CD4-positive, alpha-beta memory T cell (primary cell): ENCODE data around the gene KCNS1. TPM values are rescaled to one million over a fixed set of nuclear protein-coding genes. Genes with fewer than 3 reads are reported as not detected.
A peak's percentile ranks its signal among the peaks of the same experiment; 100 is the strongest.
"Not testable (repeated sequence)": the region's sequence is repeated elsewhere in the genome, so short reads cannot be mapped to it uniquely, and the experiment has no call there.

Experiments used
- CTCF ChIA-PET: fragments of 350-600 bp; sonication (Branson Sonifier 250); formaldehyde crosslinking; loops from one replicate; lab custom pipeline; 2021; ENCODE audit warnings: inconsistent platforms; ENCODE audit not compliant: partially characterized antibody; lab: Charles Lee
- POLR2A ChIA-PET: fragments of 350-600 bp; sonication (Branson Sonifier 250); formaldehyde crosslinking; loops from one replicate; lab custom pipeline; 2021; ENCODE audit not compliant: partially characterized antibody; lab: Charles Lee
- DNase-seq, 5 donors: peaks; one replicate each; pipeline versions ENCODE4 v3.0.0 to v3.0.0-alpha.2; 2020 to 2022; ENCODE audit warnings: mixed read lengths in 1 of 5
- H3K27ac ChIP-seq: one replicate; pipeline ENCODE4 v1.7.0; 2013; ENCODE audit warnings: low read depth, low read length
- H3K27me3 ChIP-seq: 2 replicates; pipeline ENCODE4 v1.7.0; 2013; ENCODE audit warnings: mild to moderate bottlenecking, low read length, moderate library complexity; ENCODE audit not compliant: insufficient read depth
- H3K36me3 ChIP-seq: 2 replicates; pipeline ENCODE4 v1.7.0; 2013; ENCODE audit warnings: mild to moderate bottlenecking, low read length, moderate library complexity; ENCODE audit not compliant: insufficient read depth
- H3K4me1 ChIP-seq: 2 replicates; pipeline ENCODE4 v1.7.0; 2013; ENCODE audit warnings: mild to moderate bottlenecking, low read length, moderate library complexity; ENCODE audit not compliant: insufficient read depth
- H3K4me3 ChIP-seq, 2 donors: one replicate each; pipeline ENCODE4 v1.7.0; 2013; ENCODE audit warnings: low read length in 2 of 2, mild to moderate bottlenecking in 1 of 2
- H3K9me3 ChIP-seq, 2 donors: one replicate each; pipeline ENCODE4 v1.7.0; 2013; ENCODE audit warnings: low read length in 2 of 2, control low read depth in 1 of 2; ENCODE audit not compliant: control insufficient read depth in 1 of 2
- H3K27ac Mint-ChIP-seq, 7 donors: one replicate each; pipeline ENCODE4 v1.8.0; 2020 to 2021; ENCODE audit warnings: mixed read lengths in 7 of 7, mild to moderate bottlenecking in 6 of 7, inconsistent platforms in 3 of 7, moderate library complexity in 3 of 7
- H3K27me3 Mint-ChIP-seq, 2 donors: one replicate each; pipeline ENCODE4 v1.8.0; 2020 to 2021; ENCODE audit warnings: mixed read lengths in 2 of 2
- H3K36me3 Mint-ChIP-seq, 2 donors: one replicate each; pipeline ENCODE4 v1.8.0; 2020 to 2021; ENCODE audit warnings: mixed read lengths in 2 of 2, inconsistent platforms in 1 of 2, mild to moderate bottlenecking in 1 of 2
- H3K4me1 Mint-ChIP-seq, 4 donors: one replicate each; pipeline ENCODE4 v1.8.0; 2020 to 2021; ENCODE audit warnings: mixed read lengths in 4 of 4, mild to moderate bottlenecking in 1 of 4
- H3K4me3 Mint-ChIP-seq, 8 donors: one replicate each; pipeline ENCODE4 v1.8.0; 2020 to 2021; ENCODE audit warnings: mixed read lengths in 8 of 8, mild to moderate bottlenecking in 7 of 8, moderate library complexity in 6 of 8, inconsistent platforms in 3 of 8
- H3K9me3 Mint-ChIP-seq, 8 donors: one replicate each; pipeline ENCODE4 v1.8.0; 2020 to 2021; ENCODE audit warnings: mixed read lengths in 8 of 8, mild to moderate bottlenecking in 5 of 8, inconsistent platforms in 3 of 8, moderate library complexity in 1 of 8
- intact Hi-C: fragments of 100-400 bp; cut with micrococcal nuclease; formaldehyde crosslinking; loops from one replicate; pipeline ENCODE4 v1.15.1; 2023
- polyA plus RNA-seq, 2 donors: library from polyadenylated mRNA; unstranded; fragments of 300-500 nt; fragmentation: Illumina TruSeq; gene quantifications; one replicate each; pipeline ENCODE4 v1.2.3, GENCODE V29; 2021
- total RNA-seq, 2 experiments: library from RNA; stranded (reverse); gene quantifications; one replicate each; pipeline ENCODE4 v1.2.3, GENCODE V29; 2021

KCNS1 gene
- total RNA-seq, result under 1 TPM in 1 of 2 experiments, not detected in 1; 0.09 TPM
- under 1 TPM in 1 of 2 donors, not detected in 1; 0.16 TPM for polyA plus RNA-seq

- POLR2A ChIA-PET, result no interaction called here
- Mint-ChIP-seq H3K4me1 (peaks cover 4 to 21% (median 12%) of the 10 kb centered on the region in 4 donors), H3K27ac (peak within 1 kb of the TSS in 2 of 7 donors; percentile 5 to 27), H3K4me3 (peak within 1 kb of the TSS in 4 of 8 donors; percentile 20 to 69 (median 42)), H3K36me3 (peaks cover 0 to 3% of the 10 kb centered on the region in 2 donors), H3K9me3 (peaks cover 0 to 6% (median 0%) of the 10 kb centered on the region in 8 donors), H3K27me3 (peaks cover 34 to 50% of the 10 kb centered on the region in 2 donors)
- H3K27ac ChIP-seq, result no peak within 1 kb of the TSS
- H3K4me3 ChIP-seq, result no peak within 1 kb of the TSS
- peaks cover 11% of the 10 kb centered on the region for H3K4me1 ChIP-seq
- CTCF ChIA-PET, result interaction anchor here (1.1 to 2.3 kb wide), 2 partner anchors 12 to 89 kb away, joined by 3 to 5 read pairs; no protein-coding TSS in a partner anchor
- peaks cover 35% of the 10 kb centered on the region for H3K27me3 ChIP-seq
- H3K36me3 ChIP-seq, result no peaks in the 10 kb centered on the region
- no peak for DNase-seq
- no peaks in the 10 kb centered on the region for H3K9me3 ChIP-seq
- intact Hi-C loops, result no loop called here
These were observed at the start of gene KCNS1 for GRCh38 chr20:45100563-45101245. Gene KCNS1, minus strand, starts transcription at chr20:45101127. Its CDS starts 1,891 bp downstream, at chr20:45099236.

DNA sequence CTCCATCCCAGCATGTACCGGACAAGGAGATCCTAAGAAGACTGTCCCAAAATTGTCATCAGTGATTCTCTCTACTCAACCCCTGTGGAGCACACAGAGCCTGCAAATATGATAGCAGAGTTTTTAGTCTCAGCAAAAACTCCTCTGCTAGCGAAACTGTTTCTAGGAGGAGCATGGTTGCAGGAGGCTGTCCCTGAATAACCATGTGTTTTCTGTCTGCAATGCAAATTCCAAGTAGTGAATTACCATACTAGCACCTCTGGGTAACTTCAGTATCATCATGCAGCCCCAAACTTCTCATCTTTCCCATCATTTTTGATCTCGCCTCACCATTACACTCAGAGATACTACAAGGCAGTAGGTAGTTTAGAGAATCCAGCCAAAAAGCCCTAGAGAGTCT is 48.1 kb upstream of the KCNS1 start:
- peaks cover 24 to 34% of the 10 kb centered on the region in 2 donors for H3K27me3 Mint-ChIP-seq
- H3K4me1 Mint-ChIP-seq, result no peaks in the 10 kb centered on the region
- no peak overlapping the region for H3K4me3 Mint-ChIP-seq
- ChIA-PET POLR2A (no interaction called here), CTCF (no interaction called here)
- Histone ChIP-seq H3K4me1 (no peaks in the 10 kb centered on the region), H3K27ac (no peak overlapping the region), H3K27me3 (peaks cover 8% of the 10 kb centered on the region), H3K4me3 (no peak overlapping the region), H3K36me3 (no peaks in the 10 kb centered on the region), H3K9me3 (no peaks in the 10 kb centered on the region)
- intact Hi-C loops, result no loop called here
- no peaks in the 10 kb centered on the region for H3K9me3 Mint-ChIP-seq
- no peaks in the 10 kb centered on the region for H3K36me3 Mint-ChIP-seq
- no peak overlapping the region for H3K27ac Mint-ChIP-seq
- no peak for DNase-seq

DNA sequence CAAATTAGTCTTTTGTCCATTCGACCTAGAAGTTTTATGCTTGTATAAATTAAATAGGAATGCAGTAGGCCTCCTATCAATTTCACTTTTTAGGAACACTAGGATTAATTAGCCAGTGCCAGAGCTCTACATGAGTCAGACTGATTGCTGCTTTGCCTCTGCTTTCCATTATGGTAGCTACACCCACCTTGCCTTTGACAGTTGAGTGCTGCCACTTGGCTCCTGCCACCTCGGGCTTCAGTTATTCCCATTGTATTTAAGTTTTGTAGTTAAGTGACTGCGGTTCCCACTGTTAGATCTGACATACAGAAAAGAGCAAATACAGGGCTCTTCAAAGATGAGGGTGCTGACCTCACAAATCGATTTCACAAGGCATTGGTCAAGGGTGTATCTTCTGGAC is 39.9 kb upstream of the KCNS1 start:
- no peaks in the 10 kb centered on the region for H3K4me1 Mint-ChIP-seq
- H3K27ac Mint-ChIP-seq, result no peak overlapping the region
- H3K27me3 Mint-ChIP-seq, result peaks cover 6% of the 10 kb centered on the region in 2 donors
- no peaks in the 10 kb centered on the region for H3K9me3 ChIP-seq
- ChIA-PET POLR2A (no interaction called here), CTCF (no interaction called here)
- H3K27ac ChIP-seq, result no peak overlapping the region
- no peak overlapping the region for H3K4me3 ChIP-seq
- H3K4me1 ChIP-seq, result peaks cover 6% of the 10 kb centered on the region
- no peaks in the 10 kb centered on the region for H3K9me3 Mint-ChIP-seq
- no peak for DNase-seq
- no peaks in the 10 kb centered on the region for H3K36me3 Mint-ChIP-seq
- intact Hi-C loops, result no loop called here
- no peaks in the 10 kb centered on the region for H3K27me3 ChIP-seq
- H3K36me3 ChIP-seq, result no peaks in the 10 kb centered on the region
- no peak overlapping the region for H3K4me3 Mint-ChIP-seq

DNA sequence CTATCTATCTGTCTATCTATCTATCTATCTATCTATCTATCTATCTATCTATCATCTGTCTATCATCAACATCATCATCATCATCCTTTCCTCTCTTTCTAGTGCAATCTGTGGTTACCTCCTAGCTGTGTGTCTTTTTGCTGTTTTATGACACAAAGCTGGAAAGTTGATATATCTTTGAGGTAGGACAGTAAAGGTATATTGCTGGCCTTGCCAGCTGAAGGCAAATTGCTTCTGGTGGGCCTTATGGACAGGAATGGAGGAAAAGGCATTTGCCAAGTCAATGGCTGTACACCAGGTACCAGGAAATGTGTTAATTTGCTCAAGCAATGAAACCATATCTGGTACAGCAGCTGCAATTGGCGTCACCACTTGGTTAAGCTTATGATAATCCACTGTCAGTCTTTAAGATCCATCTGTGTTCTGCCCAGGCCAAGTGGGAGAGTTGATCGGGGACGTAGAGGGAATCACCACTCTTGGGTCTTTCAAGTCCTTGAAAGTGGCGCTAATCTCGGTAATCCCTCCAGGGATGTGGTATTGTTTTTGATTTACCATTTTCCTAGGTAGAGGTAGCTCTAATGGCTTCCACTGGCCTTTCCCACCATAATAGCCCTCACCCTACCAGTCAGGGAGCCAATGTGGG is 38.9 kb upstream of the KCNS1 start:
- H3K4me1 ChIP-seq, POLR2A ChIA-PET, H3K4me3 ChIP-seq, DNase-seq, H3K9me3 Mint-ChIP-seq, H3K4me1 Mint-ChIP-seq, H3K36me3 ChIP-seq, CTCF ChIA-PET, H3K27me3 ChIP-seq, H3K27ac ChIP-seq, H3K4me3 Mint-ChIP-seq, intact Hi-C loops, H3K36me3 Mint-ChIP-seq, H3K9me3 ChIP-seq, H3K27me3 Mint-ChIP-seq, H3K27ac Mint-ChIP-seq: not testable (repeated sequence)

DNA sequence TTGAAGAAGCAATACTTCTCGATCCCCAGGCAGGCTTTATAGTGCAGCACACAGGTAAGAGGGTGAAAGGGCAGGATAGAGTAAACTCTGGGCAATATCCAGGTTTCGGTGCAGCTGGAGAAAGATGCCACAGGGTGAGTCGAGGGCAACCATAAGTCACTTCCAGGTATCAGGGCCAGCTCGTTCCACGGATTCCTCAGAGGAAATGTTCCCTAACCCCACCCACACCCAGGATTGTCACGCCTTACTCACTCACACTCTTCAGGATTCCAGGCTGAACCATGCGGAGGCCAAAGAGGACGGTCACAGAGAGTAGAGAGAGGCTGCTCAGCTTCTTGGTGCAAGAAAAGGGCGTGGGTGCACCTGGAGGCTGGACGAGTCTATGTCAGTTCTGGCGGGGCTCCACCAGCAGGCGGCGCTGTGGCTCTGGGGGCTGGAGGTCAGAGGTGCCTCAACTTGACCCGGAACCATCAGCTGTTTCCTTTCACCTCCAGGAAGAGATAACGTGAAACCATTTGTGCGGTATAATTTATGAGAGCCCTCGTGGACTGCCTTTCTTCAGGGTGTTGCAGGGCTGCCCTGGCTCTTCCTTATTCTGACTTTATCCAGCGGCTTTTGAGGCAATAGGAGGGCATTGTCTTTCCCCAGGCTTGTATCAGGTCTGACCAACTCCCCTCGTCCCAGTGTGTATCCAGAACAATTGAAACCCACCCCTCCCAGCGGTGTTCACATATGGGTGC is 37.8 kb upstream of the KCNS1 start:
- Mint-ChIP-seq H3K36me3 (no peaks in the 10 kb centered on the region), H3K4me1 (no peaks in the 10 kb centered on the region), H3K4me3 (no peak overlapping the region), H3K9me3 (peaks cover 0 to 5% (median 0%) of the 10 kb centered on the region in 8 donors), H3K27me3 (peaks cover 2 to 7% of the 10 kb centered on the region in 2 donors), H3K27ac (no peak overlapping the region)
- intact Hi-C loops, result no loop called here
- CTCF ChIA-PET, result no interaction called here
- DNase-seq, result peak in 4 of 5 donors; percentile 5 to 26 (median 17)
- H3K9me3 ChIP-seq, result no peaks in the 10 kb centered on the region
- H3K36me3 ChIP-seq, result no peaks in the 10 kb centered on the region
- POLR2A ChIA-PET, result no interaction called here
- no peaks in the 10 kb centered on the region for H3K27me3 ChIP-seq
- H3K4me3 ChIP-seq, result no peak overlapping the region
- H3K4me1 ChIP-seq, result peaks cover 6% of the 10 kb centered on the region
- H3K27ac ChIP-seq, result no peak overlapping the region

DNA sequence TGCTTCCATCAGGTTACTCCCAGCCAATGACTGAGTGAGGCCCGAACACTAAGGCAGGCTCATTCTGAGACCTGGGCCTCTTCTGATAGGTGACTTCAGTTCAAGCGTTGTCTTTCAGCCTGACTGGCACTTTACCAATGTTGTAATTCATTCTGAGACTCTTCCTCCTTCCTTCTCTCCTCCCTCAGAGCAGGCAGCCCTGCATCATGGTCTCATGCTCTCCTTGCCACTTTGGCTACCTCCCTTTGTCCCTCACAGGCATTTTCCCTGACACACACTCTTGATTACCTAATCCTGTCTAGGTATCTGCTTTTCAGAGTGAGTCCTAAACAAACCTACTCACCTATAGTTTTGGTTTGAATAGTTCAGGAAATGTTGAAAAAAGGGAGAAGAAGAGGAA is 36.0 kb upstream of the KCNS1 start:
- POLR2A ChIA-PET, result no interaction called here
- Mint-ChIP-seq H3K4me1 (no peaks in the 10 kb centered on the region), H3K9me3 (peaks cover 0 to 5% (median 0%) of the 10 kb centered on the region in 8 donors), H3K4me3 (no peak overlapping the region), H3K27ac (no peak overlapping the region), H3K27me3 (peaks cover 11% of the 10 kb centered on the region in 2 donors), H3K36me3 (no peaks in the 10 kb centered on the region)
- H3K9me3 ChIP-seq, result no peaks in the 10 kb centered on the region
- peaks cover 6% of the 10 kb centered on the region for H3K4me1 ChIP-seq
- no peaks in the 10 kb centered on the region for H3K36me3 ChIP-seq
- no peaks in the 10 kb centered on the region for H3K27me3 ChIP-seq
- no peak for DNase-seq
- no peak overlapping the region for H3K4me3 ChIP-seq
- intact Hi-C loops, result no loop called here
- no peak overlapping the region for H3K27ac ChIP-seq
- CTCF ChIA-PET, result no interaction called here

- H3K36me3 ChIP-seq, result no peaks in the 10 kb centered on the region
- intact Hi-C loops, result no loop called here
- H3K27me3 ChIP-seq, result no peaks in the 10 kb centered on the region
- no peak for DNase-seq
- H3K4me3 Mint-ChIP-seq, result no peak overlapping the region
- H3K36me3 Mint-ChIP-seq, result no peaks in the 10 kb centered on the region
- H3K27me3 Mint-ChIP-seq, result peaks cover 21 to 44% of the 10 kb centered on the region in 2 donors
- no peaks in the 10 kb centered on the region for H3K4me1 Mint-ChIP-seq
- ChIA-PET POLR2A (no interaction called here), CTCF (no interaction called here)
- no peaks in the 10 kb centered on the region for H3K9me3 ChIP-seq
- no peak overlapping the region for H3K27ac Mint-ChIP-seq
- H3K4me1 ChIP-seq, result no peaks in the 10 kb centered on the region
- H3K9me3 Mint-ChIP-seq, result peaks cover 0 to 4% (median 0%) of the 10 kb centered on the region in 8 donors
- H3K27ac ChIP-seq, result no peak overlapping the region
- no peak overlapping the region for H3K4me3 ChIP-seq
These were observed 27.2 kb upstream of the KCNS1 start for GRCh38 chr20:45128099-45128498.
